Dedifferentiated amniotic fluid mesenchymal stem cell (primary cell): ENCODE data around the gene XYLB.
A peak's percentile ranks its signal among the peaks of the same experiment; 100 is the strongest.

Experiments used
- DNase-seq: peaks from one replicate; pipeline ENCODE4 v3.0.0-alpha.2; 2016; ENCODE audit errors: extremely low spot score

XYLB gene

DNA sequence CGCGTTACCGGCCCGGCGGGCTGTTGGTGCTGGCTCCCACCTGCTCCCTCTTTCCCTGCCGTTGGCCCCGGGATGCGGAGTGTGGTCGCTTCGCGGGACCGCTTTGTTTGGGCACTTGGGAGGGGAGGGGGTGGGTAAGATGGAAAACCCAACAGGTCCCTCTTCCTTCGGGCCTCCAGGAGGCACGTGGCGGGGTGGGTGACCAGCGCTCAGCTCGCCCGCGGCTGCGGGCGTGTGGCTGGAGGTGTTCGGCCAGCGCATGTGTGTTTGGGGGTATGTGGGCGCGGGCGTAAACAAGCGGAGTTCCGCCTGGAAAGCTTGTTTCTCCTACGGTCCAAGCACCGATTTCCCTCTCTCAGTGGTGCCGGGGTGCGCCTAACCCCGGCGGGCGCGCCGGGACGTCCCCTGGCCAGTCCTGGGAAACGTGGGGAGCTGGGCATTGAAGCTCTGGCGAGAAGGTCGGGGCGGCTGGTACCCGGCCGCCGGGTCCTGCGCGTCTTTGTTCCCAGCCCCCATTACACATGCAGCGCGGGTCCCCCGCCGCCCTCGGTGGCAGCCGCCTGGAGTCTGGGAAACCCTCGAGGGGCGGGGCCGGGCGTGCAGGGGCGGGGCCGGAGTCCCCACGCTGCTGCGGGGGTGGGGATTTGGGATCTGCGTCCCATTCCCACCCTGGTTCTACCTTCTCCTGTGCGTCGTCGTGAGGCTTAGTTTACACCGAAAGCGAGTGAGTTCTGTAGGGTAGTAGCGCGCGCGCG lies 108.5 kb downstream of the XYLB start:
- DNase-seq = no peak

DNA sequence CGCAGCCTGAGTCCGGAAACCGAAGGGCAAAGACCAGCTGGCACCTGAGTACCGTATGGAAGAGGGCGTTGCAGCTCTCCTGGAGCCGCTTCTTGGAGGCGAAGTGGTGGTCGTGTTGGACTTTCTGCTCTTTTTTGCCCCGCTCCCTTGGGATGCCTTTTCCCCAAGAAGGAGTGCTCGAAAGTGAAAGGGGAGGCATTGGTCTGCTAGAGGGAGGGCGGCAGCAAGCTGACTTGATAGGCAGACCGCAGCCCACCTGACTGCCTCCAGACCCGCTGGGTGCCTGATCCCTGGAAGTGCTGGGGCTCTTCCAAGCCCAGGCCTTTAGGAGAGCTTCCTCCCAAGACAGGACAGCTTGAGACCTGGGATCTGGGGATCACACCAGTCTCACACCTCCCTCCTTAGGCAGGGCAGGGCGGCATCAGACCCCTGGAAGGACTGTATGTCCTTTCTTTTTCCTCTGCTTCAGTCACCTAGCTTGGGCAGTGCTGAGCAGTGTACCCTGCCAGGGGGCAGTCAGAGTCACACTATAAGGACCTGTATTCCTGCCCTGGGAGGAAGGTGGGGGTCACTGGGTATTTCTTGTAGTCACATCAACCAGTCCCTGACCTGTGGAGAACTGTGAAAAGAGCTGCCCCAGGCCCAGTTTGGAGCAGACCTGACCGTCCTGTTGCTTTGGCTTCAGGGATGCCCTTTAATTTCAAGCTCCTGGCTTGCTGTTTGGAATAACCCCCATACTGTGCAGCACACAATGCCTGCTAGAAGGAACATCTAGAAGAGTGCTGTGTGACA lies 109.2 kb downstream of the XYLB start:
- DNase-seq = no peak

DNA sequence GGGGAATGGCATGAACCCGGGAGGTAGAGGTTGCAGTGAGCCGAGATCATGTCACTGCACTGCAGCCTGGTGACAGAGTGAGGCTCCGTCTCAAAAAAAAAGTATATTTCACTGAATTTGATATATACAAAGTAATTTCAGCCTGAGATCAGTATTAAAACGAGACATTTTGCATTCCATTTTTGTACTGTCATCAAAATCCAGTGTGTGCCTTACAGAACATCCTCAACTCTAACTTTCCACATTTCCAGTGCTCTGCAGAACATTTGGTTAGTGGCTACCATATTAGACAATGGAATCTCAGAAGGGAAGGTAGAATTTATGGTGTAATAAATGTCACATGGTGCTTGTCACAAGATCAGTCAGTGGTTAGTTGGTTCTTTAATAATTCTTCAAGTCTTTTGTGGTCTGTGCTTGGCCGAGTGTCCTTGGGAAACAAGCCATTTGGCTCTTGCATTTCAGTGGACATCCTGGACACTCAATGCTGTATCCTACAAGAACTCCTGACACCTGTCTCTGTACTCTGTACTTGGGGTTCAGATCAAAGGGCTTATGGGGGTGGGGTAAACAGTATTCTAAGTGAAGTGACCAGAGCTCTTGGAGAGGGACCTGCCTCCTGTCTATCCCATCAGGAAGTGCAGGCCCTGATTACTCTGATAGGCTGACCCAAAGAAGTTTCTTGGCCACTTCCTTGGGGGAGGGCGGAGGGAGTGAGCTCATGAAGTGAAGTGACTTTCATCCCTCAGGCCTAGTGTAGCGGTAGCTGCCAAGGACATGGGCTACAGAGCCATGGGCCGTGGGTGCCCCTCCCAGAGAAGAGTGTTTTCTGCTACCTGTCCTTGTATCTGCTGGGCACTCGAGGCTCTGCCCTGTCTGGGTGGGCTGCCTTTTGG lies 110.8 kb downstream of the XYLB start:
- no peak for DNase-seq

DNA sequence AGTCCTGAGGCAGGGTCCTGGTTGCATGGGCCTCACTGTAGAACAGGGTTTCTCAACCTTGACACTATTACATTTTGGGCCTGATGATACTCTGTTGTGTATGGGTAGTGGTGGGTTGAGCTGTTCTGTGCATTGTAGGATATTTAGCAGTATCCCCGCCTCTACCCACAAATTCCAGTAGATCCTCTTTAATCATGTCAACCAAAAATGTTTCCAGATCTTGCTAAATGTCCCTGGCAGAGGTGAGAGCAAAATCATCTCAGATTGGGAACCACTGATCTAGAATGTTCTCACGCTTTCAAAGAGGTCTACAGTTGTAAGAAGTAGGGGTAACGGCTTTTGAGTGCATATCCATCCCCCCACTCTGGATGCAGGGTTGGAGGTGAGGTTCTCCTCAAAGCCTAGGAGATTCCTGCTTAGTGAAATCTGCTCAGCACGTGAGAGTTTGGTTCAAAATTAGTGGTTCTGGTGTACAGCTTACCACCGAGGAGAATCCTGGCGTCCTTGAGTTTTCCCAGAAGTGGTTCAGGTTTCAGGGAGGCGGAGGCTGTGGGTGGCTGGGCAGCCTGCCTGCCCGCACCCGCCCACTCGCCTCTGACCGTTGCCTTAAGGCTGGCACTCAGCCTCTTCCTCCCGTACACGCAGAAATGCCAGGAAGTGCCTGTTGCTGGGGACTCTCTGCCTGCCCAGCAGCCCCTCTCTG lies 112.4 kb downstream of the XYLB start:
- DNase-seq = peak; percentile 62

DNA sequence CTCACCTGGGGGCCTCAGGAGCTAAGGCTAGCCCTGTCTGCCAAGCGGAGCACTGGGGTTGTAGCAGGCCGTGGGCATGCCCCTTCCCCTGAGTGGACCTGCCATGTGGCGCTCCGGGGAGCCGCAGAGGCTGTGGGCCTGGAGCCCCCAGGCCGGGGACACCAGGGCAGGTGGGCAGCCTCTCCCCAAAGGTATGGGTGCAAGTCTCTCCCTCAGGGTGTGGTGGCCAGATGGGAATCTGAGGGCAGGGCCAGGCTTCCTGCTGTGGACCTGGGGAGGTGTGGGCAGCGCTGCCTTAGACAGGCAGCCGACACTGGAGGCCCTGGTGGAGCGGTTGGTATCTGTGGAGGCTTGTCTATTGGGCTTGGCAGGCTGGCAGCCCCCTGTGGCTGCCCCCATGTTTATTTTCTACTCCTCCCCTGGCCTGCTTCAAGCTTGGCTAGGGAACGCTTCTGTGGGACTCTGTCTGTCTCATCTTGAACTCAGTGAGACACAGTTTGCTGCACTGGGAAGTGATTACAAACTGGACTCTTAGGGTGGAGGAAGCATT lies 113.0 kb downstream of the XYLB start:
- no peak for DNase-seq

DNA sequence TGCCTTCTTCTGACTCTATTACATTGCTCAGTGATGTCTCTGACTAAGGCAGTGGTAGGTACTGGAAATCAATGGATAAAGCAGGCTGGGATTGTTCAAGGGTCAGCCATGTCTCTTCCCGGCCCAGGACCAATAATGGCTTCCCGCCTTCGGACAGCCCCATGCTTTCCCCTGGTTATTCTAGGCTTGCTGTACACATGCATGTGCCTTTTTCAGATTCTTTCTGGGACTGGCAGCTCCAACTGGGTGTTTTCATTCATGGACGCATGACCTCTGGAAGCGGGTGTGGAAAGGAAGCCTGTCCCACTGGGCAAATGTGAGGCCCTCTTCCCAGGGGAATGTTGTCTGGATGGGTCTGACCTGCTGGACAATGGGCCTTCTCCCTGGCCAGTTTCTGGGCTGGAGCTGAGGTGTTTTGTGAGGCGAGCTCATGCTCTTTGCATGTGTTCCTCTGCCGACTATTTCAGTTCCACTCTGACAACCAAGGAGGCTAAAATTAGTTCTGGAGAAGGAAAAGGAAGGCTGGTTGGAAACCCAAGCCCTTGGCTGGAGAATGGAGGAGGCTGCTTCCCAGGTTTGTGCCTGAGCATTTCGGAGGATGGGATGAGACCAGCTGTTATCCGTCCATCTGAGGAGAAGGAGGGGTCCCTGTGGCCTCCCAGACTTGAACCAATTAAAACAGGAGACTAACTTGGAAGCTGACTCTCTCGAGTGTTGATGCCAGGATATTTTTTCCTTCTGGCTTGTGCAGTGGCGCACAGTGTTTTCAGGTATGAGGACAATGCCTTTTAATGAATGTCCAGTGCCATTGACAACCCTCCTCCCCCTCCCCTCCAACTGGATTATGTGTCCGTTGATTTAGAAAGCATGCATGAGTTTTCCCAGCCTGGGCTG lies 114.0 kb downstream of the XYLB start:
- no peak for DNase-seq
